OCI-LY7 (cell line): Measurements from ENCODE around the gene SLC12A4. TPM values are rescaled to one million over a fixed set of nuclear protein-coding genes. Genes with fewer than 3 reads are reported as not detected.

Experiments
- BruUV-seq: library from RNA; stranded (reverse); fragments of 400-500 nt; replicated peaks from 2 replicates; lab custom pipeline; 2021; lab: Mats Ljungman, UMichigan
- CTCF ChIA-PET: fragments of 300-600 bp; sonication (Branson Sonifier 250); formaldehyde crosslinking; loops from one replicate; lab custom pipeline; 2022; ENCODE audit warnings: antibody characterized with exemption; ENCODE audit not compliant: unreplicated experiment; lab: Charles Lee
- POLR2A ChIA-PET: fragments of 300-600 bp; sonication (Branson Sonifier 250); formaldehyde crosslinking; loops from one replicate; lab custom pipeline; 2022; ENCODE audit warnings: antibody characterized with exemption; lab: Charles Lee
- DNase-seq: peaks from one replicate; pipeline ENCODE4 v3.0.0-alpha.2; 2015; ENCODE audit warnings: low spot score
- H2AFZ ChIP-seq: fragments of 200-600 bp; sonication (generic), shearing (Covaris generic); 2 replicates; pipeline ENCODE4 v1.6.1; 2014; ENCODE audit warnings: mild to moderate bottlenecking, antibody characterized with exemption, low read length, moderate library complexity
- H3K27ac ChIP-seq: fragments of 200-600 bp; sonication (generic); 2 replicates; pipeline ENCODE4 v1.5.1; 2014; ENCODE audit warnings: mixed run types, low read depth, mild to moderate bottlenecking, moderate library complexity, low read length, inconsistent platforms; ENCODE audit not compliant: poor library complexity, severe bottlenecking
- H3K36me3 ChIP-seq: fragments of 200-600 bp; sonication (generic); 2 replicates; pipeline ENCODE4 v1.6.1; 2014; ENCODE audit warnings: mild to moderate bottlenecking, antibody characterized with exemption, low read length, moderate library complexity, mixed read lengths; ENCODE audit not compliant: insufficient read depth
- H3K4me1 ChIP-seq: fragments of 200-600 bp; sonication (generic); 2 replicates; pipeline ENCODE4 v1.5.1; 2014; ENCODE audit warnings: mild to moderate bottlenecking, low read length; ENCODE audit not compliant: insufficient read depth, poor library complexity, severe bottlenecking
- H3K4me2 ChIP-seq: fragments of 200-600 bp; sonication (generic); 2 replicates; pipeline ENCODE4 v1.6.1; 2014; ENCODE audit warnings: mild to moderate bottlenecking, low read length
- H3K4me3 ChIP-seq: fragments of 200-600 bp; sonication (generic); 2 replicates; pipeline ENCODE4 v1.5.1; 2014; ENCODE audit warnings: mild to moderate bottlenecking, low read depth, low read length; ENCODE audit not compliant: poor library complexity, severe bottlenecking
- H3K79me2 ChIP-seq: fragments of 200-600 bp; sonication (generic); 2 replicates; pipeline ENCODE4 v1.6.1; 2016; ENCODE audit warnings: low read depth, mild to moderate bottlenecking, low read length, moderate library complexity, mixed read lengths; ENCODE audit not compliant: insufficient read depth
- H3K9me2 ChIP-seq: fragments of 200-600 bp; sonication (generic); 2 replicates; pipeline ENCODE4 v1.6.1; 2016; ENCODE audit warnings: mild to moderate bottlenecking, low read length, mixed read lengths; ENCODE audit not compliant: insufficient read depth
- H3K9me3 ChIP-seq: fragments of 200-600 bp; sonication (generic); 2 replicates; pipeline ENCODE4 v1.6.1; 2014; ENCODE audit warnings: mild to moderate bottlenecking, mixed run types, low read length, mixed read lengths
- H4K20me1 ChIP-seq: fragments of 200-600 bp; sonication (generic); 2 replicates; pipeline ENCODE4 v1.6.1; 2014; ENCODE audit warnings: mild to moderate bottlenecking, antibody characterized with exemption, low read length, moderate library complexity, mixed read lengths; ENCODE audit not compliant: insufficient read depth
- CTCF ChIP-seq: fragments of 200-600 bp; sonication (generic); conservative IDR thresholded peaks from 2 replicates; pipeline ENCODE4 v1.5.1; 2014; ENCODE audit warnings: mild to moderate bottlenecking, antibody characterized with exemption, low read length, moderate library complexity, mixed read lengths
- EZH2phosphoT487 ChIP-seq: fragments of 200-600 bp; sonication (generic); IDR thresholded peaks from 2 replicates; pipeline ENCODE4 v1.6.1; 2018; ENCODE audit warnings: low read depth, borderline replicate concordance, mild to moderate bottlenecking, mixed run types, antibody characterized with exemption, low read length, moderate library complexity, mixed read lengths
- intact Hi-C: fragments of 100-400 bp; cut with micrococcal nuclease; formaldehyde crosslinking; loops from one replicate; pipeline ENCODE4 v1.10.0; 2022; ENCODE audit not compliant: unreplicated experiment
- total RNA-seq, 2 experiments: library from RNA; depleted of rRNA in 1 of 2; stranded (reverse); fragments of >200 nt in 1 of 2; shearing (Covaris generic) in 1 of 2; gene quantifications; 2 replicates each; pipeline ENCODE4 v1.2.3, GENCODE V29; 2014 to 2022

Gene SLC12A4
- total RNA-seq, 2 experiments from 2014 or later = 8.3 to 16.7 TPM

- intact Hi-C loops = no loop called here
- TF ChIP-seq CTCF (no peak), EZH2phosphoT487 (no peak)
- POLR2A ChIA-PET = no interaction called here
- H2AFZ ChIP-seq = no peak overlapping the region
- CTCF ChIA-PET = no interaction called here
- H3K79me2 ChIP-seq = no peaks in the 10 kb centered on the region
- no peaks in the 10 kb centered on the region for H3K36me3 ChIP-seq
- BruUV-seq = no TSS peak
- no peak overlapping the region for H3K4me3 ChIP-seq
- H3K4me2 ChIP-seq = no peak overlapping the region
- H3K4me1 ChIP-seq = peaks cover 20% of the 10 kb centered on the region
- no peaks in the 10 kb centered on the region for H3K9me3 ChIP-seq
- no peak for DNase-seq
- no peaks in the 10 kb centered on the region for H3K9me2 ChIP-seq
- no peak overlapping the region for H3K27ac ChIP-seq
- no peaks in the 10 kb centered on the region for H4K20me1 ChIP-seq
These were observed 21.6 kb upstream of the SLC12A4 start for GRCh38 chr16:67990018-67990386.

DNA sequence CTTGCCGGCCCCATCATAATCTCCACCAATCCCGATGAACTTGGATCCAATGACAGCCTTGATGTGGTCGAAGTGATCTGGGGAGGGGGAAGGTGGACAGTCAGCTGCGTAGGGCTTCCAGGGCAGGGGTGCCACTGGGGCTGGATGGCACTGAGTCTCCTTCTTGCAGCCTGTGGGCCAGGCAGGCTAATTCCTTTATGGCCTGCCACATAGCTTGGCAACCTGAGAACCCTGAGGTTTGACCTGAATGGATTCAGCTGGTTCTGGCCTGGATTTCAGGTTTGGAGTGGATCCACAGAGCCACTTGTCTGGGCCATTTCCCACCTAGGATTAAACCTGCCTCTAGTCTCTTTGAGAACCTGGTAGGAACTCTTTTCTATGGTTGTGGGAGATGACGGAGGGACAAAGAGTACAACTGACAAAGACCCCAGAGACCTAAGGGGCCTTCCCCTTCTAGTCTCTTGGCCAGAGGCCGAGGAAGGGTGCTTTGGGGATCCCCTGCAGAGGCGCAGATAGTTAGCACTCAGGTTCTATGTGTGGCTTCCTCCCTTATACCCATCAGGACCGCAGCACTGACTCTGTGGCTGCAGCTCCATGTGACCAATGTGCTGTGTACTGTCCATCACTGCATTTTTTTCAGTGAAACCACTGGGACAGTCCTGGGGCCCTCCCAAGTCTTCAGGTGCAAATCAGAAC is 21.0 kb upstream of the SLC12A4 start:
- intact Hi-C loops = no loop called here
- Histone ChIP-seq H3K4me2 (no peak overlapping the region), H3K9me2 (no peaks in the 10 kb centered on the region), H3K27ac (no peak overlapping the region), H3K4me3 (no peak overlapping the region), H3K9me3 (no peaks in the 10 kb centered on the region), H3K4me1 (peaks cover 26% of the 10 kb centered on the region), H3K36me3 (no peaks in the 10 kb centered on the region), H3K79me2 (no peaks in the 10 kb centered on the region), H4K20me1 (no peaks in the 10 kb centered on the region), H2AFZ (no peak overlapping the region)
- DNase-seq = no peak
- CTCF ChIA-PET = no interaction called here
- POLR2A ChIA-PET = interaction anchor here (0.5 kb wide), 1 partner anchor 1339 kb away, joined by 3 read pairs; no protein-coding TSS in a partner anchor
- BruUV-seq = no TSS peak
- TF ChIP-seq EZH2phosphoT487 (no peak), CTCF (no peak)

DNA sequence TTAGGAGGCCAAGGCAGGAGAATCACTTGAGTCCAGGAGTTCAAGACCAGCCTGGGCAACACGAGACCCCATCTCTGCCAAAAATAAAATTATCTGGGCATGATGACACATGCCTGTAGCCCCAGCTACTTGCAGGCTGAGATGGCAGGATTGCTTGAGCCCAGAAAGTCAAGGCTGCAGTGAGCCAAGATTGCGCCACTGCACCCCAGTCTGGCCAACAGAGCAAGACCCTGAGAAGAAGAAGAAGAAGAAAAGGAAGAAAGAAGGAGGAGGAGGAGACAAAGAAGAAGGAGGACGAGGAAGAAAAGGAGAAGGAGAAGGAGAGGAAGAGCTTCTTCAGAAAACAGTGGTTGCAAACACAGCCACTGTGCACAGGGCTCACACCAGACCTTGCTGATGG is 20.2 kb upstream of the SLC12A4 start:
- ChIA-PET CTCF (no interaction called here), POLR2A (no interaction called here)
- no TSS peak for BruUV-seq
- Histone ChIP-seq H3K36me3 (no peaks in the 10 kb centered on the region), H3K9me2 (no peaks in the 10 kb centered on the region), H3K4me3 (no peak overlapping the region), H2AFZ (no peak overlapping the region), H3K4me1 (peaks cover 29% of the 10 kb centered on the region), H4K20me1 (no peaks in the 10 kb centered on the region), H3K9me3 (no peaks in the 10 kb centered on the region), H3K4me2 (no peak overlapping the region), H3K79me2 (no peaks in the 10 kb centered on the region), H3K27ac (no peak overlapping the region)
- DNase-seq = no peak
- intact Hi-C loops = no loop called here
- TF ChIP-seq CTCF = no peak
- no peak for TF ChIP-seq EZH2phosphoT487
